HepG2 (cell line): Measurements from ENCODE around the gene COA5.
"Not testable (repeated sequence)": the region's sequence is repeated elsewhere in the genome, so short reads cannot be mapped to it uniquely, and the experiment has no call there.

ENCODE experiments used
- CTCF ChIP-seq: sonication (generic); formaldehyde crosslinking; IDR thresholded peaks from 2 replicates; pipeline ENCODE4 v1.5.0; 2020; ENCODE audit warnings: mild to moderate bottlenecking, missing genetic modification reagents, moderate library complexity
- FOXM1 ChIP-seq: sonication (generic); formaldehyde crosslinking; IDR thresholded peaks from 2 replicates; pipeline ENCODE4 v1.5.0; 2020; ENCODE audit warnings: missing genetic modification reagents
- HNRNPL ChIP-seq: fragments of 200-400 bp; formaldehyde crosslinking; IDR thresholded peaks from 2 replicates; pipeline ENCODE4 v1.6.1; 2017; ENCODE audit warnings: mild to moderate bottlenecking, low read depth, low read length
- KAT8 ChIP-seq: IDR thresholded peaks from 2 replicates; pipeline ENCODE4 v1.6.1; 2016; ENCODE audit warnings: missing genetic modification reagents, missing compliant biosample characterization
- ZNF121 ChIP-seq: sonication (generic); formaldehyde crosslinking; IDR thresholded peaks from 2 replicates; pipeline ENCODE4 v1.5.0; 2020; ENCODE audit warnings: mild to moderate bottlenecking, missing genetic modification reagents
- ZNF230 ChIP-seq: sonication (generic); formaldehyde crosslinking; IDR thresholded peaks from 2 replicates; pipeline ENCODE4 v1.4.0; 2020; ENCODE audit warnings: mild to moderate bottlenecking, missing genetic modification reagents

GRCh38 chr2:98594665-98595064 is 13.6 kb downstream of the COA5 start:
- not testable (repeated sequence) for TF ChIP-seq KAT8 (CRISPR knock-in tag); CTCF (CRISPR knock-in tag); FOXM1 (CRISPR knock-in tag); ZNF230 (CRISPR knock-in tag); HNRNPL; ZNF121 (CRISPR knock-in tag)
